GM21619 (cell line): ENCODE measurements around the gene MB.
"Not testable (repeated sequence)": the region's sequence is repeated elsewhere in the genome, so short reads cannot be mapped to it uniquely, and the experiment has no call there.

Source experiments
- ATAC-seq: cut with Tn5 transposase; IDR thresholded peaks from one replicate; pipeline ENCODE4 v1.9.1; 2021; ENCODE audit not compliant: unreplicated experiment

Gene MB

GRCh38 chr22:35617137-35617755 is at the start of gene MB:
TSS of gene MB (minus strand) at chr22:35617329. CDS start at chr22:35617257, 72 bp downstream.
- no peak for ATAC-seq

GRCh38 chr22:35666699-35667098 is 49.6 kb upstream of the MB start:
- ATAC-seq: not testable (repeated sequence)

GRCh38 chr22:35664955-35665587 is 47.9 kb upstream of the MB start:
- no peak for ATAC-seq

- ATAC-seq: no peak
Observed at GRCh38 chr22:35663371-35663770, 46.2 kb upstream of the MB start.

GRCh38 chr22:35662914-35663313 is 45.8 kb upstream of the MB start:
- no peak for ATAC-seq

- ATAC-seq: no peak
Observed at GRCh38 chr22:35661464-35661863, 44.3 kb upstream of the MB start.

- ATAC-seq: no peak
Observed at GRCh38 chr22:35660291-35661127, 43.4 kb upstream of the MB start.

- no peak for ATAC-seq
Observed at GRCh38 chr22:35657571-35658312, 40.6 kb upstream of the MB start.

GRCh38 chr22:35656284-35656752 is 39.2 kb upstream of the MB start:
- no peak for ATAC-seq

GRCh38 chr22:35653824-35654223 is 36.7 kb upstream of the MB start:
- no peak for ATAC-seq

GRCh38 chr22:35651085-35651484 is 34.0 kb upstream of the MB start:
- ATAC-seq: no peak

- no peak for ATAC-seq
Observed at GRCh38 chr22:35649636-35650250, 32.6 kb upstream of the MB start.

GRCh38 chr22:35649026-35649553 is 32.0 kb upstream of the MB start:
- ATAC-seq: no peak

- peak; percentile 53 for ATAC-seq
Observed at GRCh38 chr22:35648066-35649025, 31.2 kb upstream of the MB start, which contains the start of gene APOL6. TSS of gene APOL6 (plus strand) at chr22:35648446. CDS start at chr22:35656426, 7,980 bp downstream.

GRCh38 chr22:35645646-35646045 is 28.5 kb upstream of the MB start:
- no peak for ATAC-seq

- ATAC-seq: no peak
Observed at GRCh38 chr22:35643991-35644390, 26.9 kb upstream of the MB start.

- no peak for ATAC-seq
Observed at GRCh38 chr22:35642305-35642741, 25.2 kb upstream of the MB start.

- ATAC-seq: no peak
Observed at GRCh38 chr22:35641494-35642120, 24.5 kb upstream of the MB start.

- no peak for ATAC-seq
Observed at GRCh38 chr22:35638410-35638809, 21.3 kb upstream of the MB start.
